ENCODE data around the gene MORN4.

- TF ChIP-seq CTCF (tag by site-specific recombination; IDR thresholded peaks at IDR 0.05) (no peak), YY2 (tag by site-specific recombination; IDR thresholded peaks at IDR 0.05) (no peak), SP2 (tag by site-specific recombination; IDR thresholded peaks at IDR 0.05) (no peak), ZNF747 (tag by site-specific recombination; IDR thresholded peaks at IDR 0.05) (no peak), ZNF133 (tag by site-specific recombination; IDR thresholded peaks at IDR 0.05) (no peak), ZNF18 (tag by site-specific recombination; IDR thresholded peaks at IDR 0.05) (no peak), YY1 (tag by site-specific recombination; IDR thresholded peaks at IDR 0.05) (no peak), ZBTB11 (tag by site-specific recombination; conservative IDR thresholded peaks at IDR 0.05; ENCODE audit: low read depth) (no peak), ZNF292 (tag by site-specific recombination; IDR thresholded peaks at IDR 0.05; ENCODE audit: borderline replicate concordance, low read depth) (no peak)
These were observed 59.6 kb downstream of the MORN4 start for GRCh38 chr10:97573672-97574071.
